Natural killer cell (primary cell): Measurements from ENCODE around the gene HAAO. TPM values are rescaled to one million over a fixed set of nuclear protein-coding genes. Genes with fewer than 3 reads are reported as not detected.
A peak's percentile ranks its signal among the peaks of the same experiment; 100 is the strongest.

Experiments
- ATAC-seq, 3 donors: fragments of 150-1000 bp in 2 of 3; fragments of 200-7000 bp in 1 of 3; cut with Tn5 transposase; 1 replicate in 1 of 3; 2 replicates in 2 of 3; pipeline ENCODE4 v1.10.0; 2021; ENCODE audit warnings: mild to moderate bottlenecking in 2 of 3, moderate library complexity in 2 of 3
- DNase-seq, 2 donors: peaks; one replicate each; pipeline versions ENCODE4 v3.0.0 to v3.0.0-alpha.2; 2013 to 2021; ENCODE audit warnings: mixed read lengths in 1 of 2
- H3K27ac ChIP-seq: one replicate; pipeline ENCODE4 v1.5.1; 2013; ENCODE audit warnings: mild to moderate bottlenecking, low read length
- H3K27me3 ChIP-seq: one replicate; pipeline ENCODE4 v1.6.1; 2013; ENCODE audit warnings: low read length; ENCODE audit not compliant: control insufficient read depth, insufficient read depth
- H3K36me3 ChIP-seq: one replicate; pipeline ENCODE4 v1.6.1; 2013; ENCODE audit warnings: low read length; ENCODE audit not compliant: control insufficient read depth, insufficient read depth
- H3K4me1 ChIP-seq: one replicate; pipeline ENCODE4 v1.6.1; 2013; ENCODE audit warnings: low read length; ENCODE audit not compliant: control insufficient read depth, insufficient read depth
- H3K4me3 ChIP-seq: one replicate; pipeline ENCODE4 v1.5.1; 2013; ENCODE audit warnings: low read length
- H3K9me3 ChIP-seq: one replicate; pipeline ENCODE4 v1.6.1; 2013; ENCODE audit warnings: low read length; ENCODE audit not compliant: control insufficient read depth, insufficient read depth
- H3K27ac Mint-ChIP-seq, 2 donors: one replicate each; pipeline ENCODE4 v1.8.0; 2022; ENCODE audit warnings: mild to moderate bottlenecking in 2 of 2, mixed read lengths in 2 of 2, moderate library complexity in 1 of 2
- H3K27me3 Mint-ChIP-seq, 2 donors: one replicate each; pipeline ENCODE4 v1.8.0; 2022; ENCODE audit warnings: low read depth in 2 of 2, mixed read lengths in 2 of 2
- H3K36me3 Mint-ChIP-seq: one replicate; pipeline ENCODE4 v1.8.0; 2022; ENCODE audit warnings: mixed read lengths
- H3K4me1 Mint-ChIP-seq, 2 donors: one replicate each; pipeline ENCODE4 v1.8.0; 2022; ENCODE audit warnings: mixed read lengths in 2 of 2
- H3K4me3 Mint-ChIP-seq: one replicate; pipeline ENCODE4 v1.8.0; 2022; ENCODE audit warnings: mild to moderate bottlenecking, moderate library complexity, mixed read lengths
- H3K9me3 Mint-ChIP-seq, 2 donors: one replicate each; pipeline ENCODE4 v1.8.0; 2022; ENCODE audit warnings: mixed read lengths in 2 of 2
- WGBS: methylation state at CpG from one replicate; pipeline ENCODE4 v1.1.7; 2013; ENCODE audit warnings: missing lambda C conversion rate; ENCODE audit not compliant: insufficient coverage; 5-methylcytosine and 5-hydroxymethylcytosine counted together
- intact Hi-C: fragments of 100-400 bp; cut with micrococcal nuclease; formaldehyde crosslinking; loops from one replicate; pipeline ENCODE4 v1.14.2; 2022
- total RNA-seq, 4 donors: library from RNA; stranded (reverse); fragments of 120-200 nt in 1 of 4; gene quantifications; one replicate each; pipeline versions ENCODE4 v1.2.3 to v1.2.4, GENCODE V29; 2013 to 2022
- TF ChIP-seq, protein P1 (sequence below): fragments of 200-600 bp; IDR thresholded peaks from one replicate; pipeline ENCODE4 v1.8.0; 2022; ENCODE audit warnings: antibody characterized with exemption

The HAAO gene
- total RNA-seq, 3 donors from 2014 or later (not counting 1 experiment from before 2014, with no cell fraction given): 0.35 to 1.3 (median 0.68) TPM

DNA sequence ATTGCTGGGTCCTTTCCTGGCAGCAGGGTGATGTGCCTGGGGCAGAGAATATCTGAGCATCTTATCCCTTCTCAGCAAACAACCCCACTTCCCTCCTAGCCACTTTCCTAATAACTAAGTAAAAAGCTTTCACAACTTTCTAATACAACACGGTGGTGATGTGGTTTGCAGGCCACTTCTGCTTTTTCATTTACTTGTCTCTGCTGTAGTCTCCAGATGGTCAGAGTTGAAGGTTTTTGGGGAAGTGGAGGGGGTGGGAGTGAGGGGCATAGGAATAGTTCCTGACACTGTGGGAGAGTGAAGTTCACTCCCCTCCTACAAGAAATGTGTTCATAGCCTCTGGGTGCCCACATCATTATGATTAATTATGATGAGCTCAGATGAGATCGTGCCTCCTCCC, 40.1 kb downstream of the HAAO start:
- Mint-ChIP-seq H3K36me3 (no peaks in the 10 kb centered on the region), H3K4me1 (peaks cover 22 to 29% of the 10 kb centered on the region in 2 donors), H3K27me3 (no peaks in the 10 kb centered on the region), H3K9me3 (no peaks in the 10 kb centered on the region), H3K4me3 (no peak overlapping the region), H3K27ac (peak overlapping the region in 1 of 2 donors; percentile 74)
- Histone ChIP-seq H3K4me1 (peaks cover 36% of the 10 kb centered on the region), H3K27me3 (no peaks in the 10 kb centered on the region), H3K36me3 (peaks cover under 1% of the 10 kb centered on the region), H3K27ac (no peak overlapping the region), H3K9me3 (no peaks in the 10 kb centered on the region), H3K4me3 (no peak overlapping the region)
- intact Hi-C loops: no loop called here
- ATAC-seq: peak in 1 of 3 donors; percentile 70
- WGBS: 37% methylated on average over 1 of the region's 2 CpGs
- DNase-seq: no peak
- TF ChIP-seq, protein P1, sequence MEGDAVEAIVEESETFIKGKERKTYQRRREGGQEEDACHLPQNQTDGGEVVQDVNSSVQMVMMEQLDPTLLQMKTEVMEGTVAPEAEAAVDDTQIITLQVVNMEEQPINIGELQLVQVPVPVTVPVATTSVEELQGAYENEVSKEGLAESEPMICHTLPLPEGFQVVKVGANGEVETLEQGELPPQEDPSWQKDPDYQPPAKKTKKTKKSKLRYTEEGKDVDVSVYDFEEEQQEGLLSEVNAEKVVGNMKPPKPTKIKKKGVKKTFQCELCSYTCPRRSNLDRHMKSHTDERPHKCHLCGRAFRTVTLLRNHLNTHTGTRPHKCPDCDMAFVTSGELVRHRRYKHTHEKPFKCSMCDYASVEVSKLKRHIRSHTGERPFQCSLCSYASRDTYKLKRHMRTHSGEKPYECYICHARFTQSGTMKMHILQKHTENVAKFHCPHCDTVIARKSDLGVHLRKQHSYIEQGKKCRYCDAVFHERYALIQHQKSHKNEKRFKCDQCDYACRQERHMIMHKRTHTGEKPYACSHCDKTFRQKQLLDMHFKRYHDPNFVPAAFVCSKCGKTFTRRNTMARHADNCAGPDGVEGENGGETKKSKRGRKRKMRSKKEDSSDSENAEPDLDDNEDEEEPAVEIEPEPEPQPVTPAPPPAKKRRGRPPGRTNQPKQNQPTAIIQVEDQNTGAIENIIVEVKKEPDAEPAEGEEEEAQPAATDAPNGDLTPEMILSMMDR: no peak

DNA sequence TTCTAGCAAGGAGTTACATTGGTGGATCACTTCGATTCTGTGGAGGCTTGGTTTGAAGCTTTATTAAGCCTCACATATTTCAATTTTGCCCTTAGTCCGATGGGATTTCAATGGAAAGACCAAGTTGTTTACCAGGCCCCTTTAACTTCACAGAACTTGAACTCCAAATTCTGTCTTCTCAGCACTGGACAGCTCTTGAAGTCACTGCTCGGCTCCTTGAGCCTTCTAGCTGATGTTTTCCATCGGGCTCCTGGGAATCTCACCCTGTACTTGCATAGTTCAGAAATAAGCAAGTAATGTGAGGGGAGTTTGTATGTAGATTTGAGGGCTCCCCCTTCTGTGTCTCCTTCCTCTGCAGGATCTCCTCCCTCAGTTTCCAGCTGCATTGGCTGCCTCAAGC, 43.5 kb downstream of the HAAO start:
- TF ChIP-seq, protein P1: no peak
- 86% methylated on average over 4 of the region's 4 CpGs for WGBS
- Mint-ChIP-seq H3K27me3 (no peaks in the 10 kb centered on the region), H3K9me3 (no peaks in the 10 kb centered on the region), H3K27ac (no peak overlapping the region), H3K4me1 (peaks cover 11 to 18% of the 10 kb centered on the region in 2 donors), H3K36me3 (no peaks in the 10 kb centered on the region), H3K4me3 (no peak overlapping the region)
- intact Hi-C loops: no loop called here
- Histone ChIP-seq H3K36me3 (peaks cover 2% of the 10 kb centered on the region), H3K9me3 (no peaks in the 10 kb centered on the region), H3K4me1 (peaks cover 18% of the 10 kb centered on the region), H3K27me3 (no peaks in the 10 kb centered on the region), H3K27ac (no peak overlapping the region), H3K4me3 (no peak overlapping the region)
- no peak for DNase-seq
- no peak for ATAC-seq

DNA sequence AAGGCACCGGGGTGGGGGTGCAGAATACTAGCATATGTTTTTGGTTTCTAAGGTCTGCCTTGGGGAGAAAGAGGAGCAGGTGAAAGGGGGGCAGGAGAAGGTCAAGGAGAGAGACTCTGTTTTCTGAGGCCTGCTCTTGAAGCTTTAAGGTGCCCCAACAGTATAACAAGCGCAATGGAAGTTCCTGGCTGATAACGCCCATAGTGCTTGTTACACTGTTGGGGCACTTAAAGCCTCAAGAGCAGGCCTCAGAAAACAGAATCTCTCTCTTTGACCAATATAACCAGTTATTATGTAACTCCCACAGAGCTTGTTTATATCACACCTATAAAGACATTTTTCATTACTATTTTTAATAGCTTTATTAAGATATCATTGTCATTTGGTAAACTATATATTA, 45.0 kb downstream of the HAAO start:
- ATAC-seq: no peak
- Mint-ChIP-seq H3K27ac (no peak overlapping the region), H3K27me3 (no peaks in the 10 kb centered on the region), H3K36me3 (peaks cover 6% of the 10 kb centered on the region), H3K4me3 (no peak overlapping the region), H3K9me3 (no peaks in the 10 kb centered on the region), H3K4me1 (peaks cover 0 to 6% of the 10 kb centered on the region in 2 donors)
- no peaks in the 10 kb centered on the region for H3K9me3 ChIP-seq
- H3K36me3 ChIP-seq: peaks cover 2% of the 10 kb centered on the region
- no peaks in the 10 kb centered on the region for H3K27me3 ChIP-seq
- peaks cover 4% of the 10 kb centered on the region for H3K4me1 ChIP-seq
- intact Hi-C loops: no loop called here
- DNase-seq: no peak
- WGBS: 97% methylated on average over 3 of the region's 3 CpGs
- TF ChIP-seq, protein P1: no peak
- H3K4me3 ChIP-seq: no peak overlapping the region
- no peak overlapping the region for H3K27ac ChIP-seq

DNA sequence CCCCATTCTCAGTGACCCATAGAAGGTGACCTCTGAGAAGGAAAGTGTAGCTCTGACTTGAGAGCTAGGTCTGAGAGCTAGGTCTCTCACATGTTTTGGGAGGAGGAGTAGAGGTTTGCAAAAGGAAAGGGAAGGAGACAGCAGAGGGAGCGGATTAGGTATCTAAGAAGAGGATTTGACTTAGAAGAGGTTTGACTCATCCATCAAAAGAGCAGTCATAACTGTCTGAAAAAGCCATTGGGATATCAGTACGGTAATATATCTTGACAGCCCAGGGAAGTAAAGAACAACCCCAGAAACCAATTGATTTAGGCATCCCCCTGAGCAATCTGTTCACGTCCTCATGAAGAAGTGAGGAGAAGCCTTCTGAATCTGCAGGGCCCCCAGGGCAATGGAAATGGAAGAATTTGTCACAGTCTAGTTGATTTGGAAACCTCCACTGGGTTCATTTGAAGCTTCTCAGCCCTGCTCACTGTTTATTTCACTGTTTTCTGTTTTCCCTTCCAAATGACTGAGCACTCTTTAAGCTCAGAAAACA, 47.8 kb downstream of the HAAO start:
- Mint-ChIP-seq H3K4me1 (no peaks in the 10 kb centered on the region), H3K9me3 (no peaks in the 10 kb centered on the region), H3K4me3 (no peak overlapping the region), H3K36me3 (peaks cover 6% of the 10 kb centered on the region), H3K27ac (no peak overlapping the region), H3K27me3 (no peaks in the 10 kb centered on the region)
- ATAC-seq (no peak), DNase-seq (no peak)
- WGBS: 90% methylated on average over 3 of the region's 3 CpGs
- Histone ChIP-seq H3K36me3 (peaks cover 2% of the 10 kb centered on the region), H3K4me1 (no peaks in the 10 kb centered on the region), H3K4me3 (no peak overlapping the region), H3K27ac (no peak overlapping the region), H3K9me3 (no peaks in the 10 kb centered on the region), H3K27me3 (no peaks in the 10 kb centered on the region)
- TF ChIP-seq, protein P1: no peak
- intact Hi-C loops: no loop called here
